ENCODE results near the gene CCNL2. TPM values are rescaled to one million over a fixed set of nuclear protein-coding genes. Genes with fewer than 3 reads are reported as not detected.
"Not testable (repeated sequence)": the region's sequence is repeated elsewhere in the genome, so short reads cannot be mapped to it uniquely, and the experiment has no call there.

CCNL2 gene
- total RNA-seq, 4 donors from 2014 or later, result 122 to 249 (median 142) TPM

- WGBS, 2 donors, result 88 to 90% methylated on average over 12 of the region's 12 CpGs
- no peak for DNase-seq (ENCODE audit: low spot score in 2 of 2)
- TF ChIP-seq POLR2A (IDR thresholded peaks at IDR 0.05), result no peak
- TF ChIP-seq, protein P1, sequence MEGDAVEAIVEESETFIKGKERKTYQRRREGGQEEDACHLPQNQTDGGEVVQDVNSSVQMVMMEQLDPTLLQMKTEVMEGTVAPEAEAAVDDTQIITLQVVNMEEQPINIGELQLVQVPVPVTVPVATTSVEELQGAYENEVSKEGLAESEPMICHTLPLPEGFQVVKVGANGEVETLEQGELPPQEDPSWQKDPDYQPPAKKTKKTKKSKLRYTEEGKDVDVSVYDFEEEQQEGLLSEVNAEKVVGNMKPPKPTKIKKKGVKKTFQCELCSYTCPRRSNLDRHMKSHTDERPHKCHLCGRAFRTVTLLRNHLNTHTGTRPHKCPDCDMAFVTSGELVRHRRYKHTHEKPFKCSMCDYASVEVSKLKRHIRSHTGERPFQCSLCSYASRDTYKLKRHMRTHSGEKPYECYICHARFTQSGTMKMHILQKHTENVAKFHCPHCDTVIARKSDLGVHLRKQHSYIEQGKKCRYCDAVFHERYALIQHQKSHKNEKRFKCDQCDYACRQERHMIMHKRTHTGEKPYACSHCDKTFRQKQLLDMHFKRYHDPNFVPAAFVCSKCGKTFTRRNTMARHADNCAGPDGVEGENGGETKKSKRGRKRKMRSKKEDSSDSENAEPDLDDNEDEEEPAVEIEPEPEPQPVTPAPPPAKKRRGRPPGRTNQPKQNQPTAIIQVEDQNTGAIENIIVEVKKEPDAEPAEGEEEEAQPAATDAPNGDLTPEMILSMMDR (IDR thresholded peaks at IDR 0.05), result no peak
- intact Hi-C loops (cut with DNase I; ENCODE audit: low total_unique reads), result no loop called here
- H3K4me3 ChIP-seq (ENCODE audit: low read depth, poor library complexity, severe bottlenecking), result no peak overlapping the region
Observed at GRCh38 chr1:1390675-1391074, 8.5 kb downstream of the CCNL2 start.

GRCh38 chr1:1388078-1388472 is 11.1 kb downstream of the CCNL2 start:
- intact Hi-C loops (cut with DNase I; ENCODE audit: low total_unique reads), result no loop called here
- WGBS, 2 donors, result 95 to 97% methylated on average over 16 of the region's 16 CpGs
- DNase-seq (ENCODE audit: low spot score in 2 of 2), result no peak
- H3K4me3 ChIP-seq (ENCODE audit: low read depth, poor library complexity, severe bottlenecking), result no peak overlapping the region
- TF ChIP-seq POLR2A (IDR thresholded peaks at IDR 0.05), result no peak
- TF ChIP-seq, protein P1 (IDR thresholded peaks at IDR 0.05), result no peak

- 94 to 97% methylated on average over 45 to 50 of the region's 50 CpGs for WGBS, 2 donors
- no peak for DNase-seq (ENCODE audit: low spot score in 2 of 2)
- TF ChIP-seq POLR2A (IDR thresholded peaks at IDR 0.05), result no peak
- TF ChIP-seq, protein P1 (IDR thresholded peaks at IDR 0.05), result no peak
- H3K4me3 ChIP-seq (ENCODE audit: low read depth, poor library complexity, severe bottlenecking), result no peak overlapping the region
- intact Hi-C loops (cut with DNase I; ENCODE audit: low total_unique reads), result no loop called here
Observed at GRCh38 chr1:1387098-1388077, 11.7 kb downstream of the CCNL2 start.

GRCh38 chr1:1385931-1386330 is 13.2 kb downstream of the CCNL2 start:
- intact Hi-C loops (cut with DNase I; ENCODE audit: low total_unique reads), result no loop called here
- TF ChIP-seq POLR2A (IDR thresholded peaks at IDR 0.05), result no peak
- TF ChIP-seq, protein P1 (IDR thresholded peaks at IDR 0.05), result no peak
- no peak overlapping the region for H3K4me3 ChIP-seq (ENCODE audit: low read depth, poor library complexity, severe bottlenecking)
- no peak for DNase-seq (ENCODE audit: low spot score in 2 of 2)
- WGBS, 2 donors, result 83 to 88% methylated on average over 4 to 8 of the region's 8 CpGs

- DNase-seq (ENCODE audit: low spot score in 2 of 2); intact Hi-C loops (cut with DNase I; ENCODE audit: low total_unique reads); H3K4me3 ChIP-seq (ENCODE audit: low read depth, poor library complexity, severe bottlenecking): not testable (repeated sequence)
- 93 to 94% methylated on average over 28 to 29 of the region's 29 CpGs for WGBS, 2 donors
Observed at GRCh38 chr1:1385339-1385738, 13.8 kb downstream of the CCNL2 start.

- no peak for DNase-seq (ENCODE audit: low spot score in 2 of 2)
- no peak overlapping the region for H3K4me3 ChIP-seq (ENCODE audit: low read depth, poor library complexity, severe bottlenecking)
- 72 to 85% methylated on average over 5 to 6 of the region's 8 CpGs for WGBS, 2 donors
- TF ChIP-seq, protein P1 (IDR thresholded peaks at IDR 0.05), result no peak
- no peak for TF ChIP-seq POLR2A (IDR thresholded peaks at IDR 0.05)
- intact Hi-C loops (cut with DNase I; ENCODE audit: low total_unique reads), result no loop called here
Observed at GRCh38 chr1:1381294-1381693, 17.8 kb downstream of the CCNL2 start.

Measured in lower leg skin (tissue), 4 donors.